Peyer's patch (tissue), 4 donors: Measurements from ENCODE around the gene TBXAS1. TPM values are rescaled to one million over a fixed set of nuclear protein-coding genes. Genes with fewer than 3 reads are reported as not detected.
"Not testable (repeated sequence)": the region's sequence is repeated elsewhere in the genome, so short reads cannot be mapped to it uniquely, and the experiment has no call there.

Experiments
- DNase-seq, 3 donors: peaks; one replicate each; pipeline ENCODE4 v3.0.0-alpha.2; 2017 to 2019
- H3K27ac ChIP-seq, 4 donors: fragments of 200-600 bp; sonication (generic); one replicate each; pipeline ENCODE4 v1.5.1; 2016 to 2019
- H3K27me3 ChIP-seq, 2 donors: fragments of 200-600 bp; sonication (generic); one replicate each; pipeline ENCODE4 v1.5.1; 2019
- H3K36me3 ChIP-seq, 3 donors: fragments of 200-600 bp; sonication (generic); one replicate each; pipeline ENCODE4 v1.5.1; 2016 to 2019
- H3K4me1 ChIP-seq, 4 donors: fragments of 200-600 bp; sonication (generic); one replicate each; pipeline ENCODE4 v1.5.1; 2016 to 2019
- H3K4me3 ChIP-seq, 4 donors: fragments of 200-600 bp; sonication (generic); 1 replicate in 3 of 4; 2 replicates in 1 of 4; pipeline ENCODE4 v1.5.1; 2016 to 2019; ENCODE audit warnings: mild to moderate bottlenecking in 1 of 4
- H3K9me3 ChIP-seq, 4 donors: fragments of 200-600 bp; sonication (generic); one replicate each; pipeline ENCODE4 v1.5.1; 2016 to 2019; ENCODE audit warnings: mild to moderate bottlenecking in 1 of 4
- CTCF ChIP-seq, 6 experiments: fragments of 450-650 bp in 4 of 6; fragments of 200-600 bp in 2 of 6; sonication (generic) in 1 of 6; IDR thresholded peaks; one replicate each; pipeline ENCODE4 v1.5.1; 2017 to 2019; ENCODE audit warnings: antibody characterized with exemption in 6 of 6, mild to moderate bottlenecking in 3 of 6, moderate library complexity in 1 of 6
- POLR2A ChIP-seq, 2 donors: fragments of 450-650 bp; IDR thresholded peaks; one replicate each; pipeline ENCODE4 v1.5.1; 2017; ENCODE audit warnings: antibody characterized with exemption in 2 of 2, mild to moderate bottlenecking in 2 of 2, moderate library complexity in 2 of 2
- total RNA-seq, 4 donors: library from RNA; depleted of rRNA; stranded (reverse); fragments of >200 nt; gene quantifications; one replicate each; pipeline ENCODE4 v1.1.0, GENCODE V29; 2016

Gene TBXAS1
- total RNA-seq, 4 donors from 2014 or later, result 11.2 to 227 (median 33.9) TPM

GRCh38 chr7:139918480-139918879, 89.4 kb downstream of the TBXAS1 start:
- H3K27ac ChIP-seq, result no peak overlapping the region

GRCh38 chr7:139923090-139923489, 94.0 kb downstream of the TBXAS1 start:
- no peaks in the 10 kb centered on the region for H3K9me3 ChIP-seq
- TF ChIP-seq CTCF (IDR thresholded peaks at IDR 0.05) (no peak), POLR2A (IDR thresholded peaks at IDR 0.05) (no peak)
- no peak overlapping the region for H3K27ac ChIP-seq
- no peaks in the 10 kb centered on the region for H3K4me1 ChIP-seq
- no peaks in the 10 kb centered on the region for H3K36me3 ChIP-seq
- DNase-seq, result no peak
- H3K27me3 ChIP-seq, result no peaks in the 10 kb centered on the region
- no peak overlapping the region for H3K4me3 ChIP-seq

More at GRCh38 chr7:139918480-139918879, 89.4 kb downstream of the TBXAS1 start:
- peaks cover 0 to 19% (median 4%) of the 10 kb centered on the region in 4 donors for H3K4me1 ChIP-seq
- H3K9me3 ChIP-seq, result no peaks in the 10 kb centered on the region
- H3K4me3 ChIP-seq, result no peak overlapping the region
- no peaks in the 10 kb centered on the region for H3K36me3 ChIP-seq
- no peaks in the 10 kb centered on the region for H3K27me3 ChIP-seq
- TF ChIP-seq POLR2A (IDR thresholded peaks at IDR 0.05) (no peak), CTCF (IDR thresholded peaks at IDR 0.05) (no peak)
- no peak for DNase-seq

- Histone ChIP-seq H3K27ac (no peak overlapping the region), H3K36me3 (no peaks in the 10 kb centered on the region), H3K27me3 (no peaks in the 10 kb centered on the region)
Measured at GRCh38 chr7:139924461-139924860, 95.4 kb downstream of the TBXAS1 start.

GRCh38 chr7:139929221-139929620, 100.2 kb downstream of the TBXAS1 start:
- H3K4me3 ChIP-seq, H3K9me3 ChIP-seq, H3K36me3 ChIP-seq, H3K27ac ChIP-seq, DNase-seq, H3K27me3 ChIP-seq, H3K4me1 ChIP-seq: not testable (repeated sequence)

More at GRCh38 chr7:139924461-139924860, 95.4 kb downstream of the TBXAS1 start:
- no peaks in the 10 kb centered on the region for H3K4me1 ChIP-seq
- no peak overlapping the region for H3K4me3 ChIP-seq
- no peak for DNase-seq
- no peak for TF ChIP-seq CTCF (IDR thresholded peaks at IDR 0.05)
- TF ChIP-seq POLR2A (IDR thresholded peaks at IDR 0.05), result no peak
- no peaks in the 10 kb centered on the region for H3K9me3 ChIP-seq

GRCh38 chr7:139930286-139930965, 101.4 kb downstream of the TBXAS1 start:
- TF ChIP-seq POLR2A (IDR thresholded peaks at IDR 0.05) (no peak), CTCF (IDR thresholded peaks at IDR 0.05) (no peak)
- Histone ChIP-seq H3K27me3 (no peaks in the 10 kb centered on the region), H3K36me3 (no peaks in the 10 kb centered on the region), H3K4me1 (no peaks in the 10 kb centered on the region), H3K4me3 (no peak overlapping the region), H3K27ac (no peak overlapping the region), H3K9me3 (no peaks in the 10 kb centered on the region)
- no peak for DNase-seq

- no peak overlapping the region for H3K27ac ChIP-seq
- no peak overlapping the region for H3K4me3 ChIP-seq
- no peaks in the 10 kb centered on the region for H3K4me1 ChIP-seq
- H3K36me3 ChIP-seq, result no peaks in the 10 kb centered on the region
- H3K27me3 ChIP-seq, result no peaks in the 10 kb centered on the region
- TF ChIP-seq CTCF (IDR thresholded peaks at IDR 0.05) (no peak), POLR2A (IDR thresholded peaks at IDR 0.05) (no peak)
- H3K9me3 ChIP-seq, result no peaks in the 10 kb centered on the region
- no peak for DNase-seq
Measured at GRCh38 chr7:139931190-139931934, 102.3 kb downstream of the TBXAS1 start.
